ENCODE results near the gene PAX5.

DNA sequence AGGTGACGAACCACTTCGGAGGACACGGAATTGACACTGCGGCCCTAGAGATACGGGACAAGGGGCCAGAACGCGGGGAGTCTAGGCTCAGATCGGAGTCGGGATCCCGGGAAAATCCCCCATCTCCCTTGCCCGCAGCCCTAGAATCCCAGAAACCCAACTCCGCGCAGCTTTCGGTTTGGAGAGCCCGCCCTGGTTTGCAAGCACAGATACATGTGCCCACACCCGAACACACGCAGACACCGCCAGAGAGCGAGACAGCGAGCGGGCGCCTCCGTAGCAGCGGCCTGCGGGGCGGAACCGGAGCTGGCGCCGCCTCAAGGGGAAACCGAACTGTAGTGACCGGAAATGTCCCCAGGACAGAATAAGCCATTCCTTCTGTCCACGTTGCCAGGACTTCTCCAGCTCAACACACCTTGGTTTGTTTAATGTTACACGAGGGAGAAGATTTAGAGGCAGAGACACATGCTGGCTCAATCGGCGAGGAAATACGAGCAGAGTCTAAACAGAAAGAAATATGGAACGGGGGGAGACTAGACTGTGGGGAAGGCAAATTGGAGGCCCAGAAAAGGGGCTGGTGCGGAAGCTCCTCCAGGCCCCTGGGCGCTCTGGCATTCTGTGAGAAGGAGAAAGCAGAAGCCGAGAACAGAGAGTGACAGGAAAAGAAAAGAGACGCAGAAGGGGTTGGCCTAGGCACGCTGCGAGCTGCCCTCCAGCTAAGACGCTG is 2.9 kb upstream of the PAX5 start:
- TF ChIP-seq MAX (IDR thresholded peaks at IDR 0.05) (no peak; the same call in 1 of the 2 replicates), NPAS2 (CRISPR knock-in tag; IDR thresholded peaks at IDR 0.05; ENCODE audit: borderline replicate concordance) (no peak), CTCF (IDR thresholded peaks at IDR 0.05) (no peak), EP300 (IDR thresholded peaks at IDR 0.05) (no peak), POLR2A (IDR thresholded peaks at IDR 0.05; ENCODE audit: low read length) (no peak), MAFK (IDR thresholded peaks at IDR 0.05; ENCODE audit: partially characterized antibody) (no peak)
- TF ChIP-seq, protein P1, sequence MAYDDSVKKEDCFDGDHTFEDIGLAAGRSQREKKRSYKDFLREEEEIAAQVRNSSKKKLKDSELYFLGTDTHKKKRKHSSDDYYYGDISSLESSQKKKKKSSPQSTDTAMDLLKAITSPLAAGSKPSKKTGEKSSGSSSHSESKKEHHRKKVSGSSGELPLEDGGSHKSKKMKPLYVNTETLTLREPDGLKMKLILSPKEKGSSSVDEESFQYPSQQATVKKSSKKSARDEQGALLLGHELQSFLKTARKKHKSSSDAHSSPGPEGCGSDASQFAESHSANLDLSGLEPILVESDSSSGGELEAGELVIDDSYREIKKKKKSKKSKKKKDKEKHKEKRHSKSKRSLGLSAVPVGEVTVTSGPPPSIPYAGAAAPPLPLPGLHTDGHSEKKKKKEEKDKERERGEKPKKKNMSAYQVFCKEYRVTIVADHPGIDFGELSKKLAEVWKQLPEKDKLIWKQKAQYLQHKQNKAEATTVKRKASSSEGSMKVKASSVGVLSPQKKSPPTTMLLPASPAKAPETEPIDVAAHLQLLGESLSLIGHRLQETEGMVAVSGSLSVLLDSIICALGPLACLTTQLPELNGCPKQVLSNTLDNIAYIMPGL (CRISPR knock-in tag; IDR thresholded peaks at IDR 0.05; ENCODE audit: borderline replicate concordance): no peak

All from A549 (cell line).